Endothelial cell of umbilical vein (primary cell): ENCODE data around the gene RUNDC3A. TPM values are rescaled to one million over a fixed set of nuclear protein-coding genes. Genes with fewer than 3 reads are reported as not detected.

Source experiments
- BruUV-seq: library from RNA; stranded (reverse); fragments of 400-500 nt; replicated peaks from 2 replicates; lab custom pipeline; 2021; lab: Mats Ljungman, UMichigan
- CTCF ChIA-PET: fragments of 300-600, 350-600 bp; sonication (Branson Sonifier 250); formaldehyde crosslinking; loops from one replicate; lab custom pipeline; 2021; ENCODE audit warnings: antibody characterized with exemption, inconsistent platforms; lab: Charles Lee
- POLR2A ChIA-PET: fragments of 300-600, 350-600 bp; sonication (Branson Sonifier 250); formaldehyde crosslinking; loops from one replicate; lab custom pipeline; 2021; ENCODE audit warnings: antibody characterized with exemption, inconsistent platforms; lab: Charles Lee
- DNase-seq: peaks from one replicate; pipeline ENCODE4 v3.0.0-alpha.2; 2011; ENCODE audit warnings: low read depth, low spot score
- FAIRE-seq: peaks from 2 replicates; lab custom pipeline; 2011; peaks lifted over from hg19 to GRCh38; lab: Jason Lieb, UNC
- H2AFZ ChIP-seq: 2 replicates; pipeline ENCODE4 v1.6.0; 2012; ENCODE audit warnings: low read depth, low read length, control low read depth, inconsistent platforms
- H3K27ac ChIP-seq: 2 replicates; pipeline ENCODE4 v1.5.1; 2011; ENCODE audit warnings: low read depth, mild to moderate bottlenecking, control low read depth, low read length, moderate library complexity; ENCODE audit not compliant: insufficient read depth
- H3K27me3 ChIP-seq, 2 experiments: 2 replicates each; pipeline versions ENCODE4 v1.6.0 to v1.6.1; 2011; ENCODE audit warnings: low read length in 2 of 2, mixed read lengths in 1 of 2; ENCODE audit not compliant: control insufficient read depth in 2 of 2, insufficient read depth in 2 of 2
- H3K36me3 ChIP-seq, 2 experiments: 2 replicates in 1 of 2; 3 replicates in 1 of 2; pipeline ENCODE4 v1.5.1; 2011; ENCODE audit warnings: low read length in 2 of 2, mild to moderate bottlenecking in 1 of 2, moderate library complexity in 1 of 2; ENCODE audit not compliant: control insufficient read depth in 2 of 2, insufficient read depth in 2 of 2; ENCODE audit errors: extremely low read depth in 1 of 2
- H3K4me1 ChIP-seq: 3 replicates; pipeline ENCODE4 v1.5.1; 2011; ENCODE audit warnings: mild to moderate bottlenecking, low read length; ENCODE audit not compliant: control insufficient read depth, insufficient read depth; ENCODE audit errors: extremely low read depth
- H3K4me2 ChIP-seq: 2 replicates; pipeline ENCODE4 v1.6.1; 2011; ENCODE audit warnings: low read length, control low read depth, mixed read lengths; ENCODE audit not compliant: insufficient read depth
- H3K4me3 ChIP-seq, 3 experiments: fragments of 200-600 bp in 1 of 3; sonication (generic), shearing (Covaris generic) in 1 of 3; replicated peaks in 1 of 3; 2 replicates each; pipeline ENCODE4 v1.5.1; 2011 to 2016; ENCODE audit warnings: control low read depth in 3 of 3, low read length in 3 of 3, mild to moderate bottlenecking in 2 of 3, inconsistent platforms in 1 of 3, low read depth in 1 of 3, moderate library complexity in 1 of 3; ENCODE audit not compliant: insufficient read depth in 1 of 3
- H3K79me2 ChIP-seq: 2 replicates; pipeline ENCODE4 v1.6.0; 2012; ENCODE audit warnings: low read length, inconsistent platforms; ENCODE audit not compliant: control insufficient read depth, insufficient read depth
- H3K9ac ChIP-seq: replicated peaks from 2 replicates; pipeline ENCODE3; 2011; ENCODE audit warnings: low read length, control low read depth; ENCODE audit not compliant: insufficient read depth; ENCODE audit errors: extremely low read depth
- H3K9me1 ChIP-seq: replicated peaks from 3 replicates; pipeline ENCODE4 v1.6.0; 2011; ENCODE audit warnings: mild to moderate bottlenecking, low read length; ENCODE audit not compliant: control insufficient read depth, insufficient read depth; ENCODE audit errors: extremely low read depth
- H3K9me3 ChIP-seq: replicated peaks from 2 replicates; pipeline ENCODE4 v1.5.1; 2012; ENCODE audit warnings: low read length, inconsistent platforms; ENCODE audit not compliant: control insufficient read depth, insufficient read depth
- H4K20me1 ChIP-seq: replicated peaks from 2 replicates; pipeline ENCODE3; 2011; ENCODE audit warnings: mild to moderate bottlenecking, low read length; ENCODE audit not compliant: control insufficient read depth, insufficient read depth; ENCODE audit errors: extremely low read depth
- EZH2 ChIP-seq: IDR thresholded peaks from 2 replicates; pipeline ENCODE4 v1.6.1; 2012; ENCODE audit warnings: borderline replicate concordance, low read depth, mild to moderate bottlenecking, moderate library complexity, low read length, inconsistent platforms; ENCODE audit not compliant: severe bottlenecking
- FOS ChIP-seq: IDR thresholded peaks from 2 replicates; pipeline ENCODE4 v1.6.1; 2011; ENCODE audit warnings: mild to moderate bottlenecking, low read length, moderate library complexity, borderline replicate concordance; ENCODE audit not compliant: insufficient read depth
- GATA2 ChIP-seq: IDR thresholded peaks from 2 replicates; pipeline ENCODE4 v1.7.0; 2011; ENCODE audit warnings: low read depth, mild to moderate bottlenecking, moderate library complexity, mixed read lengths, low read length; ENCODE audit not compliant: insufficient read length, insufficient read depth
- JUN ChIP-seq: IDR thresholded peaks from 2 replicates; pipeline ENCODE4 v1.6.1; 2011; ENCODE audit warnings: borderline replicate concordance, low read depth; ENCODE audit not compliant: insufficient read length, insufficient read depth
- MYC ChIP-seq: IDR thresholded peaks from one replicate; pipeline ENCODE4 v1.6.1; 2011; ENCODE audit warnings: mild to moderate bottlenecking, low read depth, low read length
- POLR2A ChIP-seq: IDR thresholded peaks from 2 replicates; pipeline ENCODE4 v1.6.1; 2012; ENCODE audit warnings: low read depth, mild to moderate bottlenecking, control low read depth, low read length
- POLR2AphosphoS5 ChIP-seq: IDR thresholded peaks from 2 replicates; pipeline ENCODE4 v1.6.1; 2012; ENCODE audit warnings: low read depth, mild to moderate bottlenecking, control low read depth, low read length, moderate library complexity; ENCODE audit not compliant: insufficient read depth
- dilution Hi-C: fragments of 300-500 bp; cut with MboI; formaldehyde crosslinking; loops from one replicate; pipeline ENCODE4 v1.15.0; 2019; ENCODE audit warnings: low sequenced_read_pairs; ENCODE audit not compliant: extremely low pct_ligation_motif_present
- intact Hi-C: fragments of 100-400 bp; cut with micrococcal nuclease; formaldehyde crosslinking; loops from one replicate; pipeline ENCODE4 v1.10.0; 2022
- polyA plus RNA-seq, 4 experiments: library from polyadenylated mRNA; depleted of rRNA in 3 of 4; stranded (reverse) in 3 of 4; unstranded in 1 of 4; fragments of >200 nt; gene quantifications; 2 replicates each; pipeline versions ENCODE4 v1.2.1 to v1.2.3, GENCODE V29; 2011 to 2012; ENCODE audit warnings: missing spikeins in 1 of 4
- total RNA-seq: library from RNA; stranded (reverse); gene quantifications from 2 replicates; pipeline ENCODE4 v1.2.3, GENCODE V29; 2021
- TF ChIP-seq, protein P1 (sequence below), 2 donors: IDR thresholded peaks; 1 replicate in 1 of 2; 2 replicates in 1 of 2; pipeline ENCODE4 v1.5.1; 2011; ENCODE audit warnings: low read length in 2 of 2, mild to moderate bottlenecking in 2 of 2, moderate library complexity in 2 of 2, control low read depth in 1 of 2, inconsistent platforms in 1 of 2, low read depth in 1 of 2; ENCODE audit not compliant: insufficient read depth in 1 of 2; ENCODE audit errors: extremely low read depth in 1 of 2
- TF ChIP-seq, protein P2 (sequence below): IDR thresholded peaks from 2 replicates; pipeline ENCODE4 v1.6.1; 2011; ENCODE audit not compliant: insufficient read depth, insufficient read length

The RUNDC3A gene
- total and polyA plus RNA-seq, 2 donors (not counting 3 experiments of a cell fraction or from before 2014, with no cell fraction given) = 0.12 TPM; not detected in 1

DNA sequence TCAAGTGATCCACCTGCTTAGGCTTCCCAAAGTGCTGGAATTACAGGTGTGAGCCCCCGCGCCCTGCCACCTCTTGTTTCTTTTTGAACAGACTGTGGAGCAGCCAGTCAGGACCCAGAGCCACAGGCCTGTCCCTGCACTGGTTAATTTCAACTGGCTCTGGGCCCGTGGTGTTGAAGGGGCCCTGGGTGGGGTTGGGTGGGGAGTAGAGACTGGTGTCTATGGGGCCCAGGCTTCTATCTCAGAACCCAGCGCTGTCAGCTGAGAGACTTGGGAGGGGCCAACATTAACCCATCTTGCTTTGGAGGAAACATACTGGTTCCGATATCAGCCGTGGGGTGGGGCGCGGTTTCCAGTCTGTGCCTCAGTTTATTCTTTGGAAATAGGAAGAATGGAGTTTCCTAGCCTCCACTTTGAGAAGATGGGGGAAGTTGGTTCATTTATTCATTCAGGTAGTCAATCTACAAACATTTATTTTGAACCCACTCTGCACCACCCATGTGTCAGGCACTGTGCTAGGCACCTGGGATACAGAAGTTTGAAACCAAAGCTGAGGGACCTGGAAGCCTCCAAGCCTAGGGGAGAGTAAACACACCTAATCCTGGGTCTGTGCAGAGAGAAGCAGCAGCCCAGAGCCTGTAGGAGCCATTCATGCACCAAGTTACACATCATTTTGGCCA, 24.9 kb upstream of the RUNDC3A start:
- TF ChIP-seq, protein P1, sequence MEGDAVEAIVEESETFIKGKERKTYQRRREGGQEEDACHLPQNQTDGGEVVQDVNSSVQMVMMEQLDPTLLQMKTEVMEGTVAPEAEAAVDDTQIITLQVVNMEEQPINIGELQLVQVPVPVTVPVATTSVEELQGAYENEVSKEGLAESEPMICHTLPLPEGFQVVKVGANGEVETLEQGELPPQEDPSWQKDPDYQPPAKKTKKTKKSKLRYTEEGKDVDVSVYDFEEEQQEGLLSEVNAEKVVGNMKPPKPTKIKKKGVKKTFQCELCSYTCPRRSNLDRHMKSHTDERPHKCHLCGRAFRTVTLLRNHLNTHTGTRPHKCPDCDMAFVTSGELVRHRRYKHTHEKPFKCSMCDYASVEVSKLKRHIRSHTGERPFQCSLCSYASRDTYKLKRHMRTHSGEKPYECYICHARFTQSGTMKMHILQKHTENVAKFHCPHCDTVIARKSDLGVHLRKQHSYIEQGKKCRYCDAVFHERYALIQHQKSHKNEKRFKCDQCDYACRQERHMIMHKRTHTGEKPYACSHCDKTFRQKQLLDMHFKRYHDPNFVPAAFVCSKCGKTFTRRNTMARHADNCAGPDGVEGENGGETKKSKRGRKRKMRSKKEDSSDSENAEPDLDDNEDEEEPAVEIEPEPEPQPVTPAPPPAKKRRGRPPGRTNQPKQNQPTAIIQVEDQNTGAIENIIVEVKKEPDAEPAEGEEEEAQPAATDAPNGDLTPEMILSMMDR (IDR thresholded peaks at IDR 0.05; ENCODE audit: extremely low read depth in 1 of 2, insufficient read depth in 1 of 2, low read depth in 1 of 2, low read length in 2 of 2) = no peak
- H3K9ac ChIP-seq = no peak overlapping the region
- dilution Hi-C loops = no loop called here
- peaks cover 15% of the 10 kb centered on the region for H3K4me1 ChIP-seq
- no peak overlapping the region for H3K4me2 ChIP-seq
- FAIRE-seq (no peak), DNase-seq (no peak)
- no peaks in the 10 kb centered on the region for H3K9me3 ChIP-seq
- ChIA-PET CTCF (interaction anchor here (1.1 kb wide), 1 partner anchor 25 kb away, joined by 4 read pairs; no protein-coding TSS in a partner anchor), POLR2A (no interaction called here)
- H3K9me1 ChIP-seq = no peaks in the 10 kb centered on the region
- H3K27me3 ChIP-seq = no peaks in the 10 kb centered on the region
- H4K20me1 ChIP-seq = no peaks in the 10 kb centered on the region
- no peaks in the 10 kb centered on the region for H3K79me2 ChIP-seq
- H2AFZ ChIP-seq = no peak overlapping the region
- H3K4me3 ChIP-seq = no peak overlapping the region
- H3K27ac ChIP-seq = no peak overlapping the region
- no peaks in the 10 kb centered on the region for H3K36me3 ChIP-seq
- intact Hi-C loops = no loop called here
- BruUV-seq = no TSS peak

DNA sequence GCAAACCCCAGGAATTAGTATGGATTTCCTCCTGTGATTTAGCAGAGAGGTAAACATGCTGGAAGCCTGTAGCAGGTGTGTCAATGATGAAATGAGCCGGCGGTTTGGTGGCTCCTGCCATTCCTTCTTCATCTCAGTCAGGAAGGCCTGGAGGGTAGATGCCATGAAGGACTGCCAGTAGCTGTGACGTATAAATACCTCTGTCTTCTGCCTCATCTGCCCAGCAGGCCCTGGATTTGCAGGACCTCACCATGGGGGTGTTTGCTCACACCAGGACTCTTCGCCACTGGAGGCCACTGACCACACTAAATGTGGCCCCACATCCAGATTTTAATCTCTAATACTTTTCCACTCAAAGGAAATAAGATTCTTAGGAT, 24.4 kb upstream of the RUNDC3A start:
- no peaks in the 10 kb centered on the region for H3K79me2 ChIP-seq
- BruUV-seq = no TSS peak
- no peaks in the 10 kb centered on the region for H4K20me1 ChIP-seq
- no peak overlapping the region for H3K9ac ChIP-seq
- H2AFZ ChIP-seq = no peak overlapping the region
- H3K4me3 ChIP-seq = no peak overlapping the region
- intact Hi-C loops = no loop called here
- FAIRE-seq (no peak), DNase-seq (no peak)
- ChIA-PET POLR2A (no interaction called here), CTCF (no interaction called here)
- peaks cover 15% of the 10 kb centered on the region for H3K4me1 ChIP-seq
- H3K27ac ChIP-seq = no peak overlapping the region
- TF ChIP-seq, protein P2, sequence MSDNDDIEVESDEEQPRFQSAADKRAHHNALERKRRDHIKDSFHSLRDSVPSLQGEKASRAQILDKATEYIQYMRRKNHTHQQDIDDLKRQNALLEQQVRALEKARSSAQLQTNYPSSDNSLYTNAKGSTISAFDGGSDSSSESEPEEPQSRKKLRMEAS = no peak
- TF ChIP-seq GATA2 = no peak
- TF ChIP-seq POLR2AphosphoS5 = no peak
- TF ChIP-seq MYC = no peak
- TF ChIP-seq POLR2A = no peak
- TF ChIP-seq, protein P1 (IDR thresholded peaks at IDR 0.05; ENCODE audit: extremely low read depth in 1 of 2, insufficient read depth in 1 of 2, low read depth in 1 of 2, low read length in 2 of 2) = no peak
- TF ChIP-seq EZH2 = no peak
- no peak for TF ChIP-seq FOS
- no peak for TF ChIP-seq JUN
- H3K36me3 ChIP-seq = no peaks in the 10 kb centered on the region
- H3K9me1 ChIP-seq = no peaks in the 10 kb centered on the region
- no peak overlapping the region for H3K4me2 ChIP-seq
- dilution Hi-C loops = no loop called here
- H3K27me3 ChIP-seq = no peaks in the 10 kb centered on the region
- no peaks in the 10 kb centered on the region for H3K9me3 ChIP-seq
